RWPE1 (cell line): ENCODE measurements around the gene NLGN1.

Source experiments
- CTCF ChIA-PET: fragments of 350-600 bp; sonication (Branson Sonifier 250); formaldehyde crosslinking; extraction: SDS; loops from one replicate; lab custom pipeline; 2021; lab: Yijun Ruan, JAX
- POLR2A ChIA-PET: fragments of 400-600 bp; formaldehyde crosslinking; extraction: SDS; loops from one replicate; lab custom pipeline; 2020; ENCODE audit warnings: antibody characterized with exemption; ENCODE audit not compliant: low non-redundant PET; lab: Yijun Ruan, JAX
- DNase-seq: peaks from one replicate; pipeline ENCODE4 v3.0.0; 2012; ENCODE audit warnings: low spot score
- H3K27ac ChIP-seq: fragments of 450-650 bp; 2 replicates; pipeline ENCODE4 v1.5.1; 2017
- TF ChIP-seq, protein P1 (sequence below): fragments of 450-650 bp; conservative IDR thresholded peaks from 2 replicates; pipeline ENCODE4 v1.5.1; 2017; ENCODE audit warnings: low read depth, mild to moderate bottlenecking

NLGN1 gene

GRCh38 chr3:173630849-173631248 is 233.3 kb downstream of the NLGN1 start:
- TF ChIP-seq, protein P1, sequence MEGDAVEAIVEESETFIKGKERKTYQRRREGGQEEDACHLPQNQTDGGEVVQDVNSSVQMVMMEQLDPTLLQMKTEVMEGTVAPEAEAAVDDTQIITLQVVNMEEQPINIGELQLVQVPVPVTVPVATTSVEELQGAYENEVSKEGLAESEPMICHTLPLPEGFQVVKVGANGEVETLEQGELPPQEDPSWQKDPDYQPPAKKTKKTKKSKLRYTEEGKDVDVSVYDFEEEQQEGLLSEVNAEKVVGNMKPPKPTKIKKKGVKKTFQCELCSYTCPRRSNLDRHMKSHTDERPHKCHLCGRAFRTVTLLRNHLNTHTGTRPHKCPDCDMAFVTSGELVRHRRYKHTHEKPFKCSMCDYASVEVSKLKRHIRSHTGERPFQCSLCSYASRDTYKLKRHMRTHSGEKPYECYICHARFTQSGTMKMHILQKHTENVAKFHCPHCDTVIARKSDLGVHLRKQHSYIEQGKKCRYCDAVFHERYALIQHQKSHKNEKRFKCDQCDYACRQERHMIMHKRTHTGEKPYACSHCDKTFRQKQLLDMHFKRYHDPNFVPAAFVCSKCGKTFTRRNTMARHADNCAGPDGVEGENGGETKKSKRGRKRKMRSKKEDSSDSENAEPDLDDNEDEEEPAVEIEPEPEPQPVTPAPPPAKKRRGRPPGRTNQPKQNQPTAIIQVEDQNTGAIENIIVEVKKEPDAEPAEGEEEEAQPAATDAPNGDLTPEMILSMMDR, result no peak
- ChIA-PET CTCF (interaction anchor here (0.7 to 0.8 kb wide), 2 partner anchors 9 to 10 kb away, joined by 3 to 6 read pairs; no protein-coding TSS in a partner anchor), POLR2A (no interaction called here)
- H3K27ac ChIP-seq, result no peak overlapping the region
- DNase-seq, result no peak

DNA sequence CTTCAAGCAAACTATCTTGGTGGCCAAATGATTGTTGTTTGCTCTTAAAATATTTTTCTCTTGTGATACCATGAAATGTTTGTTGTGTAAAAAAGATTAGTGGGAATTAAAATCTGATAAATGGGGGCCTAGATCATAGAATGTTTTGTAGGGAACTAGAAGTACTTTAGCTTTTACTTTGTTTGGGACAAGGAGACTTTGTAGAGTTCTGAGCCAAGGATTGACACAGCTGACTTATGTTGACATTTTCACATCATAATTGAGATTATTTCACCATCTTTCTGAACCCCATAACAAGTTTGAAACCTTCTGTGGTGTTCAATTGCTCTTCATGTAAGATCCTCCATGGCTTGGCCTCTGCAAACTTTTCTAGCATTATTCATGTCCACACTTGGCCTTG is 235.4 kb downstream of the NLGN1 start:
- CTCF ChIA-PET, result interaction anchor here (0.6 to 0.7 kb wide), 2 partner anchors 75 to 82 kb away, joined by 3 read pairs; no protein-coding TSS in a partner anchor
- DNase-seq, result no peak
- POLR2A ChIA-PET, result no interaction called here
- TF ChIP-seq, protein P1, result no peak
- H3K27ac ChIP-seq, result no peak overlapping the region

- TF ChIP-seq, protein P1, result no peak
- CTCF ChIA-PET, result no interaction called here
- POLR2A ChIA-PET, result no interaction called here
- no peak for DNase-seq
- H3K27ac ChIP-seq, result no peak overlapping the region
These were observed 238.3 kb downstream of the NLGN1 start for GRCh38 chr3:173635826-173636225.

DNA sequence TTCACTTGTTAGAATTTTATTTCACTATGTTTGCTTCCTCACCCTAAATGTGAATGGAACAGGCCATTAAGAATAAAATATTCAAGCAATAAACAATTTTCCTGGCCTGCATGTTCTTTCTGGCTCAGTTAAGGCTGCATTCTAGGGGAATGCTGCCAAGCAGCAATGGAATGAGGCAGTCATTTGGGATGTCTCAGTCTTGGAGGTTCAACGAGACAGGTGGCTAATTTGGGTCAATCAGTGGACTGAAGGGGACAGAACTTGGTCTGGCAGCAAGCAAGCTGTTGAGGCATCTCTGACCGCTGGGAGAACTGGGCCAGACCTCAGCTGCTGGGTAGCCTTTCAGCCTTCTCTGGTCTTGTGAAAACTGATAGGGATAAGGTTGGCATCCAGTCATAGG is 241.6 kb downstream of the NLGN1 start:
- ChIA-PET CTCF (no interaction called here), POLR2A (no interaction called here)
- no peak for DNase-seq
- TF ChIP-seq, protein P1, result no peak
- no peak overlapping the region for H3K27ac ChIP-seq

GRCh38 chr3:173641696-173642095 is 244.2 kb downstream of the NLGN1 start:
- no peak overlapping the region for H3K27ac ChIP-seq
- DNase-seq, result no peak
- POLR2A ChIA-PET, result no interaction called here
- CTCF ChIA-PET, result interaction anchor here (0.6 kb wide), 1 partner anchor 303 kb away, joined by 4 read pairs; no protein-coding TSS in a partner anchor
- TF ChIP-seq, protein P1, result no peak

- TF ChIP-seq, protein P1, result no peak
- DNase-seq, result no peak
- ChIA-PET CTCF (interaction anchor here (0.6 kb wide), 1 partner anchor 16 kb away, joined by 5 read pairs; no protein-coding TSS in a partner anchor), POLR2A (no interaction called here)
- no peak overlapping the region for H3K27ac ChIP-seq
These were observed 246.8 kb downstream of the NLGN1 start for GRCh38 chr3:173644086-173645082.
